Erythroblast (primary cell): ENCODE results near the gene BPIFB1.

ENCODE experiments used
- GATA1 ChIP-seq: IDR thresholded peaks from 2 replicates; pipeline ENCODE4 v1.6.1; 2011; ENCODE audit warnings: low read depth, mild to moderate bottlenecking, control low read depth, low read length, moderate library complexity
- POLR2A ChIP-seq: IDR thresholded peaks from 2 replicates; pipeline ENCODE4 v1.6.1; 2011; ENCODE audit warnings: mild to moderate bottlenecking, low read length

DNA sequence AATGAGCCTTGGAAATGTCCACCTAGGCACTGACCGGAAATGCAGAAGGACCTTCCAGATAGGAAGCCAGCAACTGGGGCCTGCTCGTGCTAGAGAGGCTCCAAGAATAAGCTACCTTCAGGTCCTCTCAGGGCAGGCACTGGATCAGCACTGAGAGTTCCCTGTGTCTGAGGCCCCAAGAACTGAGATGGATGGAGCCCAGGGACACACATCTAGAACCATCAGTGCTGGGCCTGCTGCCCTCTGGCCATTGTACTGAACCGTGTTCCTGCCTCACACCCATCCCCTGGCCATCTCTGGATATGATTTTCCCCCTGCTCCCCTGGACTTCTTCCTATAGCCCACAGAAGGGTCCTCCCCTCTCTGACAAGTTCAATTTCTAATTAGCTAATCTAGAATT, 36.9 kb upstream of the BPIFB1 start:
- no peak for TF ChIP-seq POLR2A
- TF ChIP-seq GATA1 = no peak
